HG02870 (cell line): ENCODE data around the gene SSTR1.

Experiments
- ATAC-seq: cut with Tn5 transposase; IDR thresholded peaks from one replicate; pipeline ENCODE4 v1.9.1; 2021; ENCODE audit warnings: mild to moderate bottlenecking, moderate library complexity; ENCODE audit not compliant: unreplicated experiment

SSTR1 gene

DNA sequence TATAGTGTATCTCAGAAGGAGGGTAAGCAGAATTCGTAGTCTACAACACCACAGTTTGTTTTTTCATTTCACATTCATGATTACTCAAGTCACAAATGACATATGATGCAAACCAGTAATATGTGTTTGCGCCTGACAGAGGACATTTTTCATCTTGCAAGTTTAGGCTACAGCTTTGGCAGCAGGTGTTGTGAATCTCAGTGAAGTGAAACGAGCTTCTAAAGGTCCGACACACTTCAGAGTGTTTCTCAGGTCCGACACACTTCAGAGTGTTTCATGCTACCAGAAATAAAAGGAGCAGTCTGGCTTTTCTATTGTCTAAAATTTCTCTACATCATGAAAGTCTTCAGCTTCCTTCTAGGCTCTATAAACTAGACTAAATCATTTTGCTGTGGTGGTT lies 25.5 kb downstream of the SSTR1 start:
- ATAC-seq: no peak

DNA sequence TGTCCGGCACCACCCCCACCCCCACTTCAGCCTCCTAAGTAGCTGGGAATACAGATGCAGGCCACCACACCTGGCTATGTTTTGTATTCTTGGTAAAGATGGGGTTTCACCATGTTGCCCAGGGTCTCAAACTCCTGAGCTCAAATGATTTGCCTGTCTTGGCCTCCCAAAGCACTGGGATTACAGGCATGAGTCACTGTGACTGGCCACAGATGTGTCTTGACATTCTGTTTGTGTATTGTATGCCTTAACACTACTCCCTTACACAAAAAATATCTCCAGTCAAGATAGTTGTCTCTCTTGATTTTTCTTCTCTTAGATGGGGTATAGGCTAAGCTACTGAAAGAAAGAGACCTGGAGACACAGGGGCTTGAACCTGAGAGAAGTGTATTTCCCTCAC lies 30.6 kb downstream of the SSTR1 start:
- ATAC-seq: no peak

DNA sequence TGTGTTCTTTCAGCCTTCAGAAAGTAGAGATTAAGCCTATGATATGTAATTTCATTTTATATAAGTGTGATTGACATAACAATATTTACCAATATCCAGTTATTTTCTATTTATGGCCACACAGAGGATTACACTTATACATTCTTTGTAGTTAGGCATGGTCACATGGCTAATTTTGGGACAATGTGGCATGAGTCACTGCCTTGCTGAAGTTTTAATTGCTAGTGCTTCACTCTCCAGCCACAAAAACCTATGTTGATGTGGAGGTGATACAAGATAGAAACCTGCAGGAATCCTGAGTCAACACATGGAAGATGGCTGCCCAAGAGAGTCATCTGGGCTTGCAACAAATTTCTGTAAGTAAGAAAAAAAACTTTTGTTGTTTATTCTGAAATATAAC lies 31.2 kb downstream of the SSTR1 start:
- no peak for ATAC-seq

DNA sequence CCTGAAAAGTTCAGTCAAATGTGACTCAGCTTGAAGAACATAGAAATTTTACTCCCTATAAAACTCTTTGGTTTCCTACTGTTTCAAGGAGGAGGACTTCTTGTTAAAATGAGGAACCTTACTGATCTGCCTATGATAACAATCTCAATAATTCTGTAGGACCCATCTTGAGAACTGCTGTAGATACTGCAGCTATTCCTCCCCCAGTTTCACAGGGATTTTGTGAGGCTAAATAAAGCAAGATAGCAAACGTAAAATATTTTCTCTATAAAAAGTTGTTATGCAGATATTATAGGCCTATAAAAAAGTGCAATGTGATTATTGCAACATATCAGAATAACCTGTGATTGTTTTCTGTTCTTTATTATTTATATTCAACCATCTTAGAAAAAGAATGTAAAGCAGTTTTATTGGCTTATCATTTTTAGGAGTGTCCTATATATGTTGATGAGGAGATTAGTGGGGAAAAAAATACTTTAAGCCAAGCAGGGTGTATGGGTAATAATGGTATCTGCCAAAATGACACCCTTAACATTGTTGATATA lies 36.1 kb downstream of the SSTR1 start:
- ATAC-seq: no peak

DNA sequence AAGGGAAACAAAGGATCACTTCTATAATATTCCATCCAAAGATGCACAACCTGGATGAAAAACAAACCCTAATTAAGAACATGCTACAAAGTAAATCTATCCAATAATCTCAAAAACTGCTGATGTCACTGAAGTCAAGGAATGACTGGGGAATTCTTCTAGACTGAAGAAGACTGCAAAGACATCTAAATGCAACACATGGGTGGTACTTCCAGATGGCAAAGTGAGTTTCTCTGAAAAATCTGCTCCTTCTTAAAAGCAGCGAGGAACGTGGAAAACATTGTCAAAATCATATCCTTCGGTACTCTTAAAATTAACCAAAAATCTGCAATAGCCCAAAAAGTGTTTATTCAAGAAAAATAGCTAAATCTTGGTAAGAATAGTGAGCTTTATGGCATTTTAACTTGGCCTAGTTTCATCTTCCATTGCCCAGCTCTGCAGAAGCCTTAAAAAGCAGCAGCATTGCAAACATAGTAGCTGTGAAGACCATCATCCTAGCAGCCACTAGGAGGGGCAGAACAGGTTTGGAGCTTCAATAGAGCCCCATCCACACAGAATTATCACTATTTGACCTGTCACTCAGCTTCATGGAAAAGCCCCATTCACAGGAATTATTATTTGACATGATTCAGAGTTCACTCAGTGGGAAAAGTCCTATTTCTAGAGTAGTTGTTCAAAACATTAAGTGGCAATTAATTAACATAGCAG lies 40.8 kb downstream of the SSTR1 start:
- ATAC-seq: no peak

DNA sequence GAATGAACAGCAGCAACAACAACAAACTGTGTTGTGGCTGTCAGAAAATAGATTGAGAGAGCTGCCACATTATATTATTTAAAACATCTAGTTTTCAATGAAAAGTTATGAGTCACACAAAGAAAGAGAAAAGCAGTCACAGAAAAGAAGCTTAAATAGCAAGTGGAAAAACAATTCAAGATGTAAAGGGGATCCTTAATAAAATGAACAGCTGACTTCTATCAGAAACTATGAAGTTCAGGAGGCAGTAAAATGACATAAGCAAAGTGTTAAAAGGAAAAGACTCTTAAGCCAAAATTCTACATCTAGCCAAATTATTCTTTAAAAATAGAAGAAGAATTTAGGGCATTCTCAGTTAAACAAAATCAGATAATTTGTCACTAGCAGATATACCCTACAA lies 42.6 kb downstream of the SSTR1 start:
- no peak for ATAC-seq

DNA sequence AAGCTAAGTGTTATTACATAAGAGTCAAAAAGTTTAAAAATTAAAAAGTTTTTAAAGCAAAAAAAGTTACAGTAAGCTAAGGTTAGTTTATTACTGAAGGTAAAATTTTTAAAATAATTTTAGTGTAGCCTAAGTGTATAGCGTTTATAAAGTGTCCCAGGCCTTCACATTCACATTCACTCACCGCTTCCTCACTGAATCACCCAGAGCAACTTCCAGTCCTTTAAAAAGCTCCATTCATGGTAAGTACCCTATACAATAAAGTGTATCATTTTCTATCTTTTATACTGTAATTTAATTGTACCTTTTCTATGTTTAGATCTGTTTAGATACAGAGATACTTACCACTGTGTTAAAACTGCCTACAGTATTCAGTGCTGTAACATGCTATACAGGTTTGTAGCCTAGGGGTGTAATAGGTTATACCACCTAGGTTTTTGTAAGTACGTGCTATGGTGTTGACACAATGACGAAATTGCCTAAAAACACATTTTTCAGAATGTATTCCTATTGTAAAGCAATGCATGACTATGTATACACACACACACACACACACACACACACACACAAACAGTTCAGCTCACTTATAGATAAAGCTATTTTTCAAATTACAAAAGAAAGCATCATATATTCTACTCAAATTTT lies 44.5 kb downstream of the SSTR1 start:
- no peak for ATAC-seq

DNA sequence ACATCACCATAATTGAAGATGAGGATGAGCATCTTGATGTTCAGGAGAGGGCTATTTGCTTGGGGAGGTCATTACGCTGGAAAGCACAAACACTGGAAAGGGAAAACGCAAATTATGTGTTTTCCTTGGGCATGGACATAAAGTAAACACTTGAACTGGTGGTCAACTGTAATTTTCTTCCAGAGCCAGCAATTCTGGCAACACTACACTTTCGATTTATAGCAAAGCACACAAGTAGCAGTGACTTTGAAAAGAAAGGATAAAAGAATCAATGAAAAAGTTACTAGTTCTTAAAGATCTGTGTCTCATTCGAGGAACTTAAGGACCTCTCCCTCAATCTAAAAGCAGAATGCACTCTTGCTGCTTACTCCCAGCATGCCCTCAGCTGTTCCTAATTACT lies 46.0 kb downstream of the SSTR1 start:
- ATAC-seq: no peak

DNA sequence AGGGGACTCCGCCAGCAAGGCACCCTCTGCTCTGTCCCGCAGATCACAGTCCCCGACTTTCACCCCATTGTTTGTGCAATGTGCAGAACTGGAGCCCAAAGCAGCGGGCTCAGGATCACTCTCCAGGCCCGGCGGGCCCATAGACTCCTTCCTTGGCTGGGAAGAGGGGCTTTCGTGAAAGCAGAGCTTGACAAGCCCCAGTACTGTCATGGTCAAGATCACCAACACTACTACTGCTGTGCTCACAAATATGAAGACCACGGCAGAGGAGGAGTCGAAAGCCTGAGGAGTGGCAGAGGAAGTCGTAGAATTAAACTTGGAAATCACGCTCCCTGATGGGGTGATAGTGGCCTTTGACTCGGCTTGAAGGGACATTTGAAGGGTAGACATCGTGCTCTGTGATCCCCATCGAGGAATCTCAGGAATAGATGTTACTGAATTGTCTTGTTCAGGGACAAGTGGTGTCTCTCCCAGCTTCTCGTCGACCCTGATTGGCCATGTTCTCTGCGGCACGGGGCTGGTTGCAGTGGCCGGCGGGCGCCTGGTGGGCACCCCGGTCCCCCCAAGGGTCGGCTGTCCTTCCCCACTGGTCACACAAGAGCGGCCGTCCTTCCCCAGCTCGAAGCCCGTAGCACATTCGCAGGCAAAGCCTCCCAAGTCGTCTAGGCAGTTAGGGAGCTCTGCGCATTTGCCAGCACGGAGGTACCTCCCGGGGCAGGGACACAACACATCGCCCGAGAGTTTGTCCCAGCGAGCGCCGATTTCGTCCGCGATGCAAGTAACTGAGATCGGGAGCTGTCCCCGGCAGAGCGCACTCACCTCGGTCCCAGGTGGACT lies 47.1 kb downstream of the SSTR1 start:
- ATAC-seq: no peak

DNA sequence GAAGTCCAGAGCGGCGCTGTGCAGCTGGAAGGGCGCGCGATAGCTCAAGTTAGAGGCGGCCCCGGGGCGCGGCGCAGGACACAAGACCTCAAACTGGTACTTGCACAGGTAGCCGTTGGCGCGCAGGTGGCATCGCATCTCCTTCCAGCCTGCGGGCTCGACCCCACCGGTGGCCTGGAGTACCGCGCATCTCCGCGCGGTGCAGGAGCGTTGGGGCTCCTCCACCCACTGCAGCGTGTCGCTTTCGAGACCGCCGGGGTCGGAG lies 47.6 kb downstream of the SSTR1 start:
- no peak for ATAC-seq

DNA sequence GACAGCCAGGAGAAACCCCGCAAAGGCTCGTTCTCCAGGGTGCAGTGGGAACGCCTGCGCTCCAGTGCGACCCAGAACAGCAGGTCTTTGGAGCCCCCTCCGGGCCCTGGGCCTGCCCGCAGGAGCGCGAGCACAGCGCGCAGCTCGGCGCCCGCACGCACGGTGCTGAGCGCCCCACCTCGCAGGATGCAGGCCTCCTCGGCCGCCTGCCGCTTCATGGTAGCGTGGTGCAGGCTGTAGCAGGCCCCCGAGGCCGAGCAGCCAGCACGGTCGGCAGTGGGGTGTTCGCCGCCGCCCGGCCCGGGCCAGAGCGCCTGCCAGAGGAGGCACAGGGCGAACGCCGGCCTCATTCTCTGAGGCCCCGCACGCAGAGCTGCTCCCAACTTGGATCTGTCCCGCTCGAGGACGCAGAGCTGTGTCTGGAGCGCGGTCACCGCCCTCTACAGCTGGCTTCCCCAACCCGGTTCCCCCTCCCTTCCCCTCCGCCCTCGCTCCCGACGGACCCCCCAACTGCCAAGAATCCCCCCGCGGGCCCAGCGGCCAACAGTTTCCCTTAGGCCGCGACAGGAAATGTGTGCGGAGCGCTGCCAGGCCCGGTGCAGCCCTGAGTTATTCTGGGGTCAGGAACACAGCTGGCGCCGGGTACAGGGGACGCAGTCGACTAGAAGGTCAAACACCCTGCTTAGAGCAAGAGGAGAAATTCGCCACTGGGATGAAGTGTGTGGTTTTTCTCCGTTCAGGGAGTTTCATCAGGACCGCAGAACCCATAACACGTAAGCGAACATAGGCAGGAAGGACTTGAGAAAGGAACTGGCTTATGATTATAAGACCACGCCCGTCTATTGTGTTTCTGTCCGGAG lies 48.2 kb downstream of the SSTR1 start, which contains the start of gene CLEC14A:
CLEC14A (minus strand) TSS at position 421 of the 860 bp plus-strand sequence; CDS start at position 350, 71 bp downstream.
- ATAC-seq: no peak

DNA sequence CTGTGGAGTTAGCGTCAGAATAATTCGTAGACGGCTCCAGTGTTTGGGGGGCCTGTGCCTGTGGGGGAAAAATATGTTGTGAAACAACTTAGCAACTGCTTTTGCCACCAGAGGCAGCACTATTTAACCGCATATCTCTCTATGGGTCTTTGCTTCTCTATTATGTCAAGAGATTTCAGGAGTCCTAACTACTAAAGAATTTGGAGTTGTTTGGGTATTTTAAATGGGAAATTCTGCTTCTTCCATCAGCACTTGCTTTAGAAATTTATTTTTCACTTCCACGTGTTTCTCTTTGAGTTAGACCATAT lies 48.8 kb downstream of the SSTR1 start:
- ATAC-seq: no peak

DNA sequence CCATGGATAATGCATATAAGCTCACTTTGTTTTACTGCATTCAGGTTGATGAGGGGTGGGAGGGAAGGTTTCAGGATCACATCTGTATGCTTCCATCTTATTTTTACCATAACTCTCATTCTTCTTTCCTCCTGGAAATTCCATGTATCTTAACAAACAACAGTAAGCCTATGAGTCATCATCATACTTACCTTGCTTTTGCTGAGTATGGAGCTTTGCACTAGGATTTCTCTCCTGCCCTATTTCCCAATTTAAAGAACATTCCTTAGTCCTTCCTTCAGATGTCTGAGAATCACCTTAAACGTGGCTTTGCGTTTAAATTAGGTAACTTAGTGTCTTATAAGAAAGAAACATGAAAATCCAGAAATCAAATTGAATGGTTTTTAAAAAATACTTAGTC lies 49.8 kb downstream of the SSTR1 start:
- ATAC-seq: no peak

DNA sequence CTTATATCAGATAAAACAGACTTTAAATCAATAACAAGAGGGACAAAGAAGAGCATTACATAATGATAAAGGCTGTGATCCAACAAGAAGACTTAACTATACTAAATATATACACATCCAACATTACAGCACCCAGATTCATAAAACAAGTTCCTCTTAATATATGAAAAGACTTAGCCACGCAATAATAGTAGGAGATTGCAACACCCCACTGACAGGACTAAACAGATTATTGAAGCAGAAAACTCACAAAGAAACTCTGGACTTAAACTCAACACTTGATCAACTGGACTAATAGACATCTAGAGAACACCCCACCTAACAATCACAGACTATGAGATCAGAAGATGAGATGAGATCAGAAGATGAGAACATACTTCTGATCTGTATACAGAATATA lies 53.9 kb downstream of the SSTR1 start:
- ATAC-seq: no peak
